Bone marrow (tissue), 2 donors: ENCODE results near the gene METTL6.
"Not testable (repeated sequence)": the region's sequence is repeated elsewhere in the genome, so short reads cannot be mapped to it uniquely, and the experiment has no call there.

Source experiments
- DNase-seq, 2 donors: peaks; one replicate each; lab custom pipeline; 2025; lab: John Stamatoyannopoulos, UW

METTL6 gene

DNA sequence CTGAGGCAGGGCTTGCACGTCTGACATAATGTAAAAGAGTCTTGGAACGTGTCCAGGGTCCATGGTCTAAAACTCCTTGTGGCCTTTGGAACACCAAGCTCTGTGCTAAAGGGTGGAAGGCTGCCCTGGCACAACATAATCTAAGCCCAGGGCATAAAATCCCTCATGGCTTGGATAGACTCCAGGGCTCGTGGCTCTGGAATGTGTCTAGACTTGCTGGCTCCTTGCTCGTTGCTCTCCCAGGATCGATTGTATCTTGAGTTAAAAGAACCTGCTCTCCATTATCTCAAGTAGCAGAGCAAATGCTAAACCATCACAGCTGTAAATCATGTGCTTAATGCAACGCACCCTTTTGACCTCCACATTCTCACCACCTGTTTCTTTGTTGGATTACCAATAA, 63.3 kb downstream of the METTL6 start:
- DNase-seq: not testable (repeated sequence)

DNA sequence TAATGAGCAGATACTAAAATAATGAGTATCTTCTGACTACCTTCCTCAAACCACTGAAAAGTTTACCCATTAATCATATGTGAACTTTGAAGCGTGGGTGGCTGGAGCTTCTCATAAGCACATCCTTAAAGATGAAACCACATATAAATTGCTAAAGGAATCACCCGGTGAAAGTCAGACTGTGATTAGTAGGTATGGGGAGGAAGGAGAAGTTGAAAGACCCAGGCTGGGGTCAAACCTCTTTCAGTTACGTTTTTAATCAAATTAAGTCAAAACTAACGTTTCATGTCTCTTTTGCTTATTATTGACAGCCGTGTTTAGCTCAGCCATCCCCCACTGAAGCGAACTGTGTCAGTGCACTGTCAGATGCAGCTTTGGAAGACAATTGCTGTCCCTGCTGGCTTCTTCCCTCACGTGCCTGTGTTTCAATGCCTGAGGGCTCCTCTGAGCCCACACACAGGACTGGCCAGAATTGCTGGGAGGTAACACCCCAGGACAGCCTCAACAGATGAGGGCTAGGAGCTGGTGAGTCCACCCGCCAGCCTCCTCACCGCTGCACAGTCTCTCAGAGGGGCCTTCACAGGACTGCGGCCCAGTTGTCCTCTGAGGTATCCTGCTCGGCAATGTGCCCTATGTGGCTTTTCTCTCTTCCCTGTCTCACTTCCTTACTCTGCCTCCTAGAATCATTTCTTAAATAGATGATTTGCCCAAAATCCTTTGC, 65.7 kb downstream of the METTL6 start:
- peak in 1 of 2 donors; percentile 34 for DNase-seq

DNA sequence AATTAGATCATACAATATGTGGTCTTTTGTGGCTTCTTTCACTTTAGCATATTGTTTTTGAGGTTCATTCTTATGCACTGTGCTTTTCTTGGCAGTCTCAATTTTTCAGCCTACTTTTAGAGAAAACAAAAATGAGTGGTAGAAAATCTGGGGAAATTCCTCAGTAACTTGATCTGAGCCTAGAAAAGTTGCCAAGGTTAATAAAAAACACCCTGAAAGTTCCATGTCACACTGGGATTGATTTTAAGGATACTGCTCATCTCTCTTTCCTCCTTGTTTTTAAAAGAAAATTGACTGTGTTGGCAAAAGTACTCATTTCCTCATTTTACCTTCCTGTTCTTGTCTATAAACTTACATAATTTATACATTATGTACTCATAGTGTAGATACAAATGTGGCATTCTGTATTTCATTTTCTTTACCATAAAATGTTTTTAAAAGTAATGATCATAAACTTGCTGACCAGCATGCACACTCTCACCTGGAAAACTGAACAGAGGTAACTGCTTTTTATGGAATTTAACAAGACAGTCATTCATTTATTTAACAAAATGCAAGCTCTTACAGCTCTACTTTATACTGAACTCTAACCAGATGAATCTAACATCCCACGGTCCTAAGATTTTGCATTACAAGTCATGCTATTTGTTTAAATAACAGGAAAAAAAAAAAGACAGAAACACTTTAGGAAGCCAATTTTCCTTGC, 66.4 kb downstream of the METTL6 start:
- no peak for DNase-seq
